OCI-LY1 (cell line): ENCODE data around the gene BLID.

Experiments used
- H2AFZ ChIP-seq: fragments of 200-600 bp; sonication (generic), shearing (Covaris generic); 2 replicates; pipeline ENCODE4 v1.6.0; 2014; ENCODE audit warnings: antibody characterized with exemption, mild to moderate bottlenecking, low read length
- H3F3A ChIP-seq: fragments of 200-600 bp; sonication (generic), shearing (Covaris generic); 2 replicates; pipeline ENCODE4 v1.6.0; 2014; ENCODE audit warnings: mild to moderate bottlenecking, antibody characterized with exemption, low read length, moderate library complexity; ENCODE audit not compliant: insufficient read depth
- H3K27ac ChIP-seq: fragments of 200-600 bp; sonication (generic); 2 replicates; pipeline ENCODE4 v1.5.1; 2014; ENCODE audit warnings: low read length, mixed run types, mild to moderate bottlenecking, low read depth; ENCODE audit not compliant: poor library complexity, severe bottlenecking
- H3K27me3 ChIP-seq: fragments of 200-600 bp; sonication (generic); 2 replicates; pipeline ENCODE4 v1.6.0; 2014; ENCODE audit warnings: antibody characterized with exemption, mild to moderate bottlenecking, low read length, moderate library complexity; ENCODE audit not compliant: insufficient read depth
- H3K36me3 ChIP-seq: fragments of 200-600 bp; sonication (generic); 2 replicates; pipeline ENCODE4 v1.6.1; 2014; ENCODE audit warnings: mild to moderate bottlenecking, antibody characterized with exemption, low read length, moderate library complexity, mixed read lengths; ENCODE audit not compliant: insufficient read depth
- H3K4me1 ChIP-seq: fragments of 200-600 bp; sonication (generic); 2 replicates; pipeline ENCODE4 v1.5.1; 2014; ENCODE audit warnings: mild to moderate bottlenecking, low read length, moderate library complexity; ENCODE audit not compliant: insufficient read depth, severe bottlenecking
- H3K4me2 ChIP-seq: fragments of 200-600 bp; sonication (generic), shearing (Covaris generic); 2 replicates; pipeline ENCODE4 v1.6.1; 2014; ENCODE audit warnings: low read length
- H3K4me3 ChIP-seq: fragments of 200-600 bp; sonication (generic); 2 replicates; pipeline ENCODE4 v1.5.1; 2014; ENCODE audit warnings: low read length, low read depth, mild to moderate bottlenecking, mixed read lengths; ENCODE audit not compliant: poor library complexity, severe bottlenecking
- H3K79me2 ChIP-seq: fragments of 200-600 bp; shearing (Covaris generic); 2 replicates; pipeline ENCODE4 v1.6.1; 2016; ENCODE audit warnings: mixed run types, low read length, mixed read lengths; ENCODE audit not compliant: insufficient read depth
- H3K9ac ChIP-seq: fragments of 200-600 bp; sonication (generic), shearing (Covaris generic); 2 replicates; pipeline ENCODE4 v1.6.1; 2014; ENCODE audit warnings: mild to moderate bottlenecking, low read length, mixed read lengths
- H3K9me2 ChIP-seq: fragments of 200-600 bp; sonication (generic), shearing (Covaris generic); 2 replicates; pipeline ENCODE4 v1.6.1; 2014; ENCODE audit warnings: low read depth, mild to moderate bottlenecking, low read length, mixed read lengths
- H3K9me3 ChIP-seq: fragments of 200-600 bp; shearing (Covaris generic); 2 replicates; pipeline ENCODE4 v1.6.1; 2014; ENCODE audit warnings: low read length, mixed read lengths
- H4K20me1 ChIP-seq: fragments of 200-600 bp; sonication (generic), shearing (Covaris generic); 2 replicates; pipeline ENCODE4 v1.6.0; 2016; ENCODE audit warnings: mild to moderate bottlenecking, low read length; ENCODE audit not compliant: insufficient read depth
- EZH2 ChIP-seq: fragments of 200-600 bp; sonication (generic), shearing (Covaris generic); IDR thresholded peaks from 2 replicates; pipeline ENCODE4 v1.8.0; 2017; ENCODE audit warnings: borderline replicate concordance, mixed run types, mild to moderate bottlenecking, antibody characterized with exemption, low read length, moderate library complexity, mixed read lengths
- TF ChIP-seq, protein P1 (sequence below): fragments of 200-600 bp; sonication (generic), shearing (Covaris generic); IDR thresholded peaks from 2 replicates; pipeline ENCODE4 v1.5.1; 2017; ENCODE audit warnings: mild to moderate bottlenecking, antibody characterized with exemption, low read length, moderate library complexity, mixed read lengths

Gene BLID

DNA sequence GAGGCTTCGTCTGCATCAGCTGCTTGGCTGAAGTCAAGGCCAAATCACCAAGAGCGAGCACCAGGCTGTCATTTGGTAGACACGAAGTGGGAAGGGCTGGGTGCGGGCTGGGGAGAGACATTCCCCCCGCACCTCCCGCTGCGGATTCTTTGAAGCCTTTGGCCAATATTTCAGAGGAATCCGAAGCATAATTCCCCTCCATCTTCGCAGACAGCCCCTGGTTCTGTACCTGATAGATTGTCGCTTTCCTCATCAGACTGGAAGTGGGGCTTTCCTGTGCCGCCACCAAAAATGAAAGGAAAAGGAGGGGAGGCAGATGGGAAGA lies 15.3 kb downstream of the BLID start:
- no peaks in the 10 kb centered on the region for H3K9me3 ChIP-seq
- H3K27me3 ChIP-seq = no peaks in the 10 kb centered on the region
- no peaks in the 10 kb centered on the region for H3K9me2 ChIP-seq
- TF ChIP-seq, protein P1, sequence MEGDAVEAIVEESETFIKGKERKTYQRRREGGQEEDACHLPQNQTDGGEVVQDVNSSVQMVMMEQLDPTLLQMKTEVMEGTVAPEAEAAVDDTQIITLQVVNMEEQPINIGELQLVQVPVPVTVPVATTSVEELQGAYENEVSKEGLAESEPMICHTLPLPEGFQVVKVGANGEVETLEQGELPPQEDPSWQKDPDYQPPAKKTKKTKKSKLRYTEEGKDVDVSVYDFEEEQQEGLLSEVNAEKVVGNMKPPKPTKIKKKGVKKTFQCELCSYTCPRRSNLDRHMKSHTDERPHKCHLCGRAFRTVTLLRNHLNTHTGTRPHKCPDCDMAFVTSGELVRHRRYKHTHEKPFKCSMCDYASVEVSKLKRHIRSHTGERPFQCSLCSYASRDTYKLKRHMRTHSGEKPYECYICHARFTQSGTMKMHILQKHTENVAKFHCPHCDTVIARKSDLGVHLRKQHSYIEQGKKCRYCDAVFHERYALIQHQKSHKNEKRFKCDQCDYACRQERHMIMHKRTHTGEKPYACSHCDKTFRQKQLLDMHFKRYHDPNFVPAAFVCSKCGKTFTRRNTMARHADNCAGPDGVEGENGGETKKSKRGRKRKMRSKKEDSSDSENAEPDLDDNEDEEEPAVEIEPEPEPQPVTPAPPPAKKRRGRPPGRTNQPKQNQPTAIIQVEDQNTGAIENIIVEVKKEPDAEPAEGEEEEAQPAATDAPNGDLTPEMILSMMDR = no peak
- no peak for TF ChIP-seq EZH2
- no peak overlapping the region for H3K9ac ChIP-seq
- H3K4me3 ChIP-seq = no peak overlapping the region
- H3F3A ChIP-seq = no peaks in the 10 kb centered on the region
- H3K27ac ChIP-seq = no peak overlapping the region
- no peak overlapping the region for H2AFZ ChIP-seq
- no peaks in the 10 kb centered on the region for H4K20me1 ChIP-seq
- no peaks in the 10 kb centered on the region for H3K36me3 ChIP-seq
- H3K4me2 ChIP-seq = no peak overlapping the region
- H3K79me2 ChIP-seq = no peaks in the 10 kb centered on the region
- H3K4me1 ChIP-seq = no peaks in the 10 kb centered on the region

DNA sequence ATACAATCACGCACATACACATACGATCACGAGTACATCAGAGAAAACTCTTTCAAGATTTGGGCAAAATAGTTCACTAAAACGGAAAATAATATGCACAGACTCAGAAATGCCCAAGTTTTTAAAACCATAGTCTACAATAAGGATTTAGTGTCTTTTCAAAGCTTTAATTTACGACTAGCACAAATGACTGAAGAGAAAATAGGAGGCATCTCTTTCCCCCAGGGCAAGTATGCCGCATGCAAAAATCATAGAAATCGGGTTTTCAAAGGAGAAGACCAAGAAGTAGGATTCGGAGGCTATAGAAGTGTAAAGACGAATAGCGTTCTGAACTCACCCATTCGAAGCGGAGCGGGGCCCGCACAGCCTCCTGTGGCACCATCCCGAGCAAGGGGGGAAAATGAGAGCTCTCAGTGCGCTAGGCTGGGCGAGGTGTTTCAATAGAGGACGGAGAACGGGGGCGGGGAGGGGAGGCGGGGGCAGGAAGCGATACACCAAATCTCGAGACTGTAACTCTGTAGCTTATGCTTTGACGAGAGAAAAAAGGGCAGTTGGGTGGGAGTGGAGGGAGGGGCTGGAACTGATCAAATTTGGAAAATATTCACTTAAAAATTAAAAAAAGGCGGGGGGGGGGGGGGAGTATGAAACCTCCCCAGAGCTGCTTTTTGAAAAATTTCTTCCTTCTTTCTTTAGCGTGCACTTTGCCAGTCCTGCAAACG lies 15.8 kb downstream of the BLID start:
- Histone ChIP-seq H3K9me3 (no peaks in the 10 kb centered on the region), H2AFZ (no peak overlapping the region), H3K27me3 (no peaks in the 10 kb centered on the region), H3K36me3 (no peaks in the 10 kb centered on the region), H3K4me2 (no peak overlapping the region), H3F3A (no peaks in the 10 kb centered on the region), H3K9me2 (no peaks in the 10 kb centered on the region), H3K4me1 (no peaks in the 10 kb centered on the region), H3K27ac (no peak overlapping the region), H3K9ac (no peak overlapping the region), H4K20me1 (no peaks in the 10 kb centered on the region), H3K79me2 (no peaks in the 10 kb centered on the region), H3K4me3 (no peak overlapping the region)
- TF ChIP-seq EZH2 = no peak
- TF ChIP-seq, protein P1 = no peak

DNA sequence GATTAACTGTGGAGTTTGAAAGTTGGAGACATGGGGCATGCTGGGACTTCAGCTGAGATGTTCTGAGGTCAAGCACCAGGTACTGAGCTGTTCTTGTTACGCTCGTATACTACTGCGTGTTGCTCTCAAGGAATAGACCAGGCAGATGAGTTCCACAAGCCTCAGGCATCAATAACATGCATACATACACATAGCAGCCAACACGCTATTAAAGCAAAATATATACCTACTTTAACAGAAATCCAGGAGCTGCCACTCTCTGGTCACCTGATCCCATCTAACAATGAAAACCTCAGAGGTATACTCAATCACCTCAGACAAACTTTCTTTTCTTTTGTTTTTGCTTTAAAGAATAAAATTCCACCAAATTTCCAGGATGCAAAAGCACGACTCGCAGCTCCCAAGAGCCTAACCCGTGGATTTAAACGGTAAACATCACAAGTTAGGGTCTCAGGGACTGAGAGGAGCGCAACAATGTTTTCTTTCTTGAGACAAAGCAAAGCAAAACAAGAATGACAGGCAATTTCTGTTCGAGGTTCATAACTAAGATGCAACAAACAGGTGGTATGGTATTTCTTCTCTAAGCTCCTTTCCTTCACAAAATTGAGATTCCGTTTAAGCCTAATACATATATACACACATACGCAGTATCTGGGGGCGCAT lies 16.5 kb downstream of the BLID start:
- no peaks in the 10 kb centered on the region for H3K27me3 ChIP-seq

More for the DNA sequence above, 16.5 kb downstream of the BLID start:
- H2AFZ ChIP-seq = no peak overlapping the region
- H3K79me2 ChIP-seq = no peaks in the 10 kb centered on the region
- H3K36me3 ChIP-seq = no peaks in the 10 kb centered on the region
- no peak overlapping the region for H3K4me2 ChIP-seq
- TF ChIP-seq, protein P1 = no peak
- TF ChIP-seq EZH2 = no peak
- no peaks in the 10 kb centered on the region for H3K9me2 ChIP-seq
- no peaks in the 10 kb centered on the region for H3K9me3 ChIP-seq
- no peak overlapping the region for H3K27ac ChIP-seq
- no peaks in the 10 kb centered on the region for H3F3A ChIP-seq
- no peaks in the 10 kb centered on the region for H4K20me1 ChIP-seq
- H3K4me1 ChIP-seq = no peaks in the 10 kb centered on the region
- no peak overlapping the region for H3K9ac ChIP-seq
- H3K4me3 ChIP-seq = no peak overlapping the region
